ENCODE data around the gene SMDT1.

The SMDT1 gene

DNA sequence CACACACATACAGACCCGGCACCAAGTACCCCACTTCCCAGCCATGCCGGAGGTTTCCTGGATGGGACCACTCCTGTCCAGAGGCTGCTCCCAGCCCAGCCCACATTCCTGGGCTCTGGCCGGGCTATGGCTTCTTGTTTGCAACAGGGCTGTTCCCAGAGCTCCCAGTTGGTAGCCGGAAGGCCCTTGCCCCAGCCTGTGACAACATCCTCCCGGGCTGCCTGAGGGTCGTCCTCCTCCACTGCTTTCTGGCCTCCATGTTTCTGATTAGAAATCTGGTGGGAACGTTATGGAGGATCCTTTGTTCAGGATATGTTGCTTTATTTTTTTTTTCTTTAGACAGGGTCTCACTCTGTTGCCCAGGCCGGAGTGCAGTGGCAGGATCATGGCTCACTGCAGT lies 52.1 kb downstream of the SMDT1 start:
- DNase-seq (ENCODE audit: low read depth): no peak
- H3K4me3 ChIP-seq (ENCODE audit: low read length): no peak overlapping the region
- TF ChIP-seq CTCF (conservative IDR thresholded peaks at IDR 0.05; ENCODE audit: low read length): no peak

- no peak overlapping the region for H3K4me3 ChIP-seq (ENCODE audit: low read length)
- no peak for DNase-seq (ENCODE audit: low read depth)
- no peak for TF ChIP-seq CTCF (conservative IDR thresholded peaks at IDR 0.05; ENCODE audit: low read length)
Measured at GRCh38 chr22:42132457-42132856, 53.0 kb downstream of the SMDT1 start.

Data from AG10803 (cell line).